HG03045 (cell line): ENCODE results near the gene DNAAF5.
"Not testable (repeated sequence)": the region's sequence is repeated elsewhere in the genome, so short reads cannot be mapped to it uniquely, and the experiment has no call there.

Source experiments
- ATAC-seq: cut with Tn5 transposase; IDR thresholded peaks from one replicate; pipeline ENCODE4 v1.9.1; 2021; ENCODE audit warnings: mild to moderate bottlenecking, moderate library complexity; ENCODE audit not compliant: unreplicated experiment

Gene DNAAF5

DNA sequence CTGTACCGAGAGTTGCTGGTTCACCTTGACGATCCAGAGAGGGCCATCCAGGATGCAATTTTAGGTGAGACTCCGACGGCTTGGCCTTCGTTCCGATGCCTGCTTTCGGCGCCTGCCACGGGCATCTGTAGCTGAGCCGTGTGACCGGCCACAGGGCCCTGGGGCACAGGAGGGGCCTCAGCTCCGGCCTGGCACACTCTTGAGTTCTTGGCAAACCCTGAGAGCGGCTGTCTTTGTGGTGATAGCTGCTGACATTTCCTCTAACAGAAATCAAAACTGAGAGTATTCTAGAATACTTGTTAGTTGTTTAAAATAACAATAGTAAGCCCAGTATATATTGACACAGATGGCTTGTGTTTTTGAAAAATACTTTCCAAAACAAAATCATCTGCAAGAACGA, 53.6 kb downstream of the DNAAF5 start:
- no peak for ATAC-seq

DNA sequence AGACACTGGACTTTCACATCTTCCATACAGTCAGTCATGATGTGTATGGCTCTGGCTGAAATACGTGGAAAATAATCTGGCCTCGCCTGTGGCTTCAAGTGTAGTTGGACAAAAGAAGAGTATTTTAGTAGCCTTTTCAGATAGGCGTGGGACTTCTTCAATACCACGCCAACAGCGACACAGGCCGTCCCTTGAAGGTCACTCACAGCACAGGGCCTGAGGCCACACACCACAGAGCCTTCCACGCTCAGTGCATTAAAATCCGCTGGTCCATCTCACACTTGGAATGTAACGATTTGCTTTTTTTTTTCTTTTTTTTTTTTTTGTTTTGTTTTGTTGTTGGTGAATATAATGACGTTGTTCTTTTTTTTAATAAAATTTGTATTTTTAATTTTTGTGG, 54.0 kb downstream of the DNAAF5 start:
- ATAC-seq = no peak

DNA sequence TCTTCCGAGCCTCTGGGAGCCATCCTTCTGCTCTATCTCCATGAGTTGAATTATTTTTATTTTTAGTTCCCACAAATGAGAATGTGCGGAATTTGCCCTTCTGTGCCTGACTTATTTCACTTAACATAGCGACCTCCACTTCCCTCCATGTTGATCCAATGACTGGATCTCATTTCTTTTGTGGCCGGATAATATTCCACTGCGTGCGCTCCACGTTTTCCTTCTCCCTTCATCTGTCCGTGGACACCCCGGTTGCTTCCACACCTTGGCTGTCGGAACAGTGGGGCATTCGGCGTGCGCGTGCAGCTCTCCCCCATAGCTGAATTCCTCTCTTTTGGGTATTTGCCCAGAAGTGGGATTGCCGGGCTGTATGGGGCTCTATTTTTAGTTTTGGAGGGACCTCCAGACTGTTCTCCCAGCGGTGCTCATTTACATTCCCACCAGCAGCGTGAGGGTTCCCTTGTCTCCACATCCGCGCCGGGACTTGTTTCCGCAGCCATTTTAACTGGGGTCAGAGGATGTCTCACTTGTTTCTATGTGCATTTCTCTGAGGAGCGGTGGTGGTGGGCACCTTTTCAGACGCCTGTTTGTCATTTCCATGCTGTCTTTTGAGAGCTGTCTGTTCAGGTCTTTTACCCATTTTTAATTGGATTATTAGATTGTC, 54.8 kb downstream of the DNAAF5 start:
- ATAC-seq = no peak

DNA sequence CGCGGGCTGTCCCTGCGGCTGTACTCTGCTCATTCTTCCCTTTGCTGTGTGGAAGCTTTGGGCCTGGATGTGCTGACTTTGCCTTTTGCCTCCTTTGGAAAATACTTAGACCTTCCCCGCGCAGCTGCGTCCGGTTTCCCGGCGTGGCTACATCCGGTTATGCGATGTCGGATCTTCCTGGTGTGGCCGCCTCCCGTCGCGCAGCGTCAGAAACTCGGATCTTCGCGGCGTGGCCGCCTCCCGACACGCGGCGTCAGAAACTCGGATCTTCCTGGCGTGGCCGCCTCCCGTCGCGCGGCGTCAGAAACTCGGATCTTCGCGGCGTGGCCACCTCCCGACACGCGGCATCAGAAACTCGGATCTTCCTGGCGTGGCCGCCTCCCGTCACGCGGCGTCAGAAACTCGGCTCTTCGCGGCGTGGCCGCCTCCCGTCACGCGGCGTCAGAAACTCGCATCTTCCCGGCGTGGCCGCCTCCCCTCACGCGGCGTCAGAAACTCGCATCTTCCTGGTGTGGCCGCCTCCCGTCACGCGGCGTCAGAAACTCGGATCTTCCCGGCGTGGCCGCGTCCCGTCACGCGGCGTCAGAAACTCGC, 55.5 kb downstream of the DNAAF5 start:
- no peak for ATAC-seq

DNA sequence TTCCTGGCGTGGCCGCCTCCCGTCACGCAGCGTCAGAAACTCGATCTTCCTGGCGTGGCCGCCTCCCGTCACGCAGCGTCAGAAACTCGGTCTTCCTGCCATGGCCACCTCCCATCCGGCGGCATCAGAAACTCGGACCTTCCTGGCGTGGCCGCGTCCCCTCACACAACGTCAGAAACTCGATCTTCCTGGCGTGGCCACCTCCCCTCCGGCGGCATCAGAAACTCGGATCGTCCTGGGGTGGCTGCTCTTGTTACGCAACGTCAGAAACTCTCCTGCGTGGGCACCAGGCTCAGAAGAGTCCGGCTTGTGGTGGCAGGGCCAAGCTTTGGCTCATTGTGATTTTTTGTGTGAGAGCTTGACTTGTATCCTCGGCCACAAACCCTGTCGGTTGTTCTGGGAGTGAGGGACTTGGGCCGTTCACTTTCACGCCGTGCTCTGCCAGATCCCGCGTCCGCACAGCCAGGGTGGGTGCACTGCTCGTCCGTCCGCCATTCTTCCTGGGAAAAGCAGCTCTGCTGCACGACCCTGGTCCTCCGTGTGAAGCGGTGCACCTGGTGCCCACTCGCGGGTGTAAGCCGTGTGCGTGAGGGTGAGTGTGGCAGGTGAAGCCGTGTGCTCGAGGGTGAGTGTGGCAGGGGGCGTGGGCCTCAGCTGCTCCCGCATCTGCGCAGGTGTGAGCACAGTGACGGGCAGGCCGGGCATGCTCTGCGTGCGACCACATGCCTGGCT, 56.4 kb downstream of the DNAAF5 start:
- ATAC-seq = no peak

DNA sequence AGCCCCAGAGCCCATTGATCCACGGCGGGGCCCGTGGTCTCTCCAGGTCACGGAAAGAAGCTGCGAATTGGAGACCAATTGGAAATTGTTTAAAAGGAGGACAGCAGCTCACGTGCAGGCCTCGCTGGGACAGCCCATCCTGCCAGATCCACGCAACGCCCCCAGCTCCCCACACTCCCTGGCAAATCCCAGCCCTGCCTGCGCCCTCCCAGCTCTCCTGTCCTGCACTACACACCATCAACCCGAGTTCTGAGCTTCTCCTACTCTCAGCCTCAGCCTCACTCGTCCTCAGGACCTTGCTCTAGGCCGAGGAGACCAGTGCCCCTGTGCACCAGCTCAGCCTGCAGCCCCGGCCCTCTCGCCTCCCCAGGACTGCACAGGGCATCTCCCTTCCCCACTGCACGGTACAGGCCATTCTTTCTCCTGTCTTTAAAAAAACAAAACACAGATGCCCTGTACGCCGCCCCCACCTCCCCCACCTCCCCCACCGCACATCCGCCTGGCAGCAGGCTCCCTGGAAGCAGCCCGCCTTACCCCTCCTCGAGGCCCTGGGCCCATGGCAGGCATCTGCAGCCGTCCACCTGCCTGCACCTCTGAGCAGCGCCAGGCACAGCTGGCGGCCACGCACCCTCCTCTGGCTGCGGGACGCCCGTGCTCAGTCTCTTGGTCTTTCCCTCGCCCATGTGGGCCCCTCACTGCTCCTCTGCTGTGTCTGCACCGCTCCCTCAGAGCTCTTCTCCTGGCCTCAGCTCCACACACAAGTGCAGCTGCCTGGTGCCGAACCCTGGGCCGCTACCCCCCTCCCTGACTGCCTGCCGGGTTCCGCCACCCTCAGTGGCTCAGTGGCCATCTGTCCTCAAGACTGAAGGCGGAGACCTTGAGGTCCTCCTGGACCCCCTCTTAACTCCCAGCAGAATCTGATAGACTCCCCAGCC, 57.3 kb downstream of the DNAAF5 start:
- no peak for ATAC-seq

DNA sequence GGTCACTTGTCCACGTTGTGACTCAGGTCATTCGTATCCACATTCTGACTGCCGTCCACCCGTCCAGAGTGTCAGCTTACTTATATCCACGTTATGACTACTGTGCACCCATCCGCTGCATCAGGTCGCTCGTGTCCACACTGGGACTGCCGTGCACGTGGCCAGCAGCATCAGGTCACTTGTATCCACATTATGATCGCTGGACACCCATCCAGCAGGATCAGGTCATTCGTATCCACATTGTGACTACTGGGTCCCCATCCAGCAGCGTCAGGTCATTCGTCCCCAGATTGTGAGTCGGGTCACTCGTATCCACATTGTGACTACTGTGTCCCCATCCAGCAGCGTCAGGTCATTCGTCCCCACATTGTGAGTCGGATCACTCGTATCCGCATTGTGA, 58.5 kb downstream of the DNAAF5 start:
- ATAC-seq = no peak

DNA sequence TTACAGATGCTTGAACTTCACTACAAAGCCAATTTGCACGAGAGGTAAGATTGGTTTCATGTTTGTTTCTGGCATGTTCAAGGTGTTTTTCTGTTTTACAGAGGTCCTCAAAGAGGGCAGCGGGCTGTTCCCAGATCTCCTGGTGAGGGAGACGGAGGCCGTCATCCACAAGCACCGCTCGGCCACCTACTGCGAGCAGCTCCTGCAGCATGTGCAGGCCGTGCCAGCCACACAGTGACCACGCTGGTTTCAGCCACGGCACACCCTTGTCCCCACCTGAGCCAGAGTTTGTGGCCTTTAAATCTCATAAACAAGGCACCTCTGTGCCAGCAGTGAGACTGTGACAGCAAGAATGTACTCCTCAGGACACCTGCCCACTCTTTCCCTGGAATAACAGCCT, 58.9 kb downstream of the DNAAF5 start:
- ATAC-seq = no peak

DNA sequence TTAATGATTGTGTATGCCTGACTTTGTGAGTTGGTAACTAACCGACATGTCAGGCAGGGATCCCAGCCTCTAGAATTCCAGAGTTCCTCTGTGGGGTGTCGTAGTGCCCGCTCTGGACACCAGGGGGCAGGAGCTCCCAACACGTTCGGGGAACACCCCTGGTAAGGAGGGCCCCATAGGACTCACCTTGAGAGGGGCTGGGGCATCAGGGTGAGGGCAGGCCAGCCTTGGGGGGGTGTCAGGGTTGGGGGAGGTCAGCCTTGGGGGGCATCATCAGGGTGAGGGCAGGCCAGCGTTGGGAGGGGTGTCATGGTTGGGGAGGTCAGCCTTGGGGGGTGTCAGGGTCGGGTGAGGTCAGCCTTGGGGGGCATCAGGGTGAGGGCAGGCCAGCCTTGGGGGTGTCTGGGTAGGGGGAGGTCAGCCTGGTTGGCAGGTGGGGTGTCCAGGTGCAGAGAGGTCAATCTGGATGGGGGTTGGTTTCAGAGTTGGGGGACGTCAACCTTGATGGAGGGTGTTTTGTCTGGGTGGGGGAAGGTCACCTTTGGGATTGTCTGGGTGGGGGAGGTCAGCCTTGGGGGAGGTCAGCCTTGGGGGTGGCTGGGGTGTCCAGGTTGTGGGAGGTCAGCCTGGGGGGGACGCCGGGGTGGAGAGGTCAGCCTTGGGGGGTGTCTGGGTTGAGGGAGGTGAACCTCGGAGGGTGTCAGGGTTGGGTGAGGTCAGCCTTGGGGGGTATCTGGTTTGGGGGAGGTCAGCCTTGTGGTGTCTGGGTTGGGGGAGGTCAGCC, 60.2 kb downstream of the DNAAF5 start:
- ATAC-seq = no peak

DNA sequence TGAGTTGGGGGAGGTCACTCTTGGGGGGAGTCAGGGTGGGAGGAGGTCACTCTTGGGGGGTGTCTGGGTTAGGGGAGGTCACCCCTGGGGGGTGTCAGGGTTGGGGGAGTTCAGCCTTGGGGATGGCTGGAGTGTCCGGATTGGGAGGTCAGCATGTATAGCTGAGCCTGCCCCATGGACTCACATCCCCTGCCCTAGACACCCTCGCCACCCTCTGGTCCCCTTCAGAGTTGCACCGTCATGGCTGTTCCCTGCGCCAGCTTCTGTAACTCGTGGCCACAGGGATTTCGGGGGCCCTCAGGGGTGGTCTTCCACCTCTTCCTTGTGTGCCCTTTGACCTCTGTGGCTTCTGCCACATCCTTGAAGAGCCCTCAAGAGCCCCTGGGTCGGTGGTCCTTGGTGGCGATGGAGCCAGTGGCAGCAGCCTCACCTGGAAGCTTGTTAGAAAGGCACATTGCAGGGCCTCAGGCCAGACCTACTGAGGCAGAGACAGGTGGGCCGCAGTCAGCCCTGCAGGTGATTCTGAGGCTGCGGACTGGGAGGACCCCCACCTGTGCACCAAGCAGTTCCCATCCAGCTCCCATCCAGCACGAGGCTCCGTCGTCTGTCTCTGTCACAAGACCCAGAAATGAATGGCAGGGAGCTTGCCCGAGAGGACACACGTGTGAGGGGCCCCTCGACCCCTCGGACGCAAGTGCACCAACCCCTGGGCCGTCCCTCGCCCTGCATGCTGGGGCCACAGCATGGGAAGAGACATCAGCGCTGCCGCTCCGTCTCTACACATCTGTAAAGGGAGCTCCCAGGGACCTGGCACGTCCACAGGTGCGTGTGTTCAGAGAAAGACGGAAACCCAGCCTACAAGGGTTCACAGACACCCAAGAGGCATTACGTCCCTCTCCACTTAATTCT, 61.1 kb downstream of the DNAAF5 start:
- ATAC-seq = no peak

DNA sequence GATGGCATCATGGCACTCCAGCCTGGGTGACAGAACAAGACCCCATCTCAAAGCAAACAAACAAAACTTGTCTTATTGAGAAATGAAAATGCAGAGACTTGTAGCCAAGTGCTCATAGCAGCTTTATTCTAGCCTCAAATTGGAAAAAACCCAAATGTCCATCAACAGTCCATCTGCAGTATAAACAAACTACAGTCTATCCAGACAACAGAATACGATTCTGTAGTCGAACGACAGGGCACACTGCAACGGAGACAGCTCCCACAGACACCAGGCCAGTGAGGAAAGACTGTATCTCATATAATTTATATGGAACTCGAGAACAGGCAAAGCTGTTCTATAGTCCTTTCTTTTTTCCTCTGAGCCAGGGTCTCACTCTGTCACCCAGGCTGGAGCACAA, 65.0 kb downstream of the DNAAF5 start:
- ATAC-seq = no peak

DNA sequence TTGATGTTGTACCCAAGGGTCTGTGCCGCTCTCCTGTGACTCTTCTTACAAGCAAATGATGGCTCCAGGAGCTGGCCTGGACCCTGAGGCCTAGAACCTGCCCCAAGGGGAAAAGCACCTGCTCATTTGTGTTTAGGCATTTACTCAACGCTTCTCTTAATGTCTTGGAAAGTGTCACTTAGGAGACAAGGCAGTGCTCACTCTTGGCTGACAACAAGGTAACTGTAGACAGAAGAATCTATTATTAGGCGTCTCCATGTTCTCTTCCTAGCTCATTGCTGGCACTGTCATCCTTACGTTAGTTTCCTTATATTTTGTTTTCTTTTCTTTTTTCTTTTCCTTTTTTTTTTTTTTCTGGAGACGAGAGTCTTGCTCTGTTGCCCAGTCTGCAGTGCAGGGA, 67.7 kb downstream of the DNAAF5 start:
- ATAC-seq = no peak

DNA sequence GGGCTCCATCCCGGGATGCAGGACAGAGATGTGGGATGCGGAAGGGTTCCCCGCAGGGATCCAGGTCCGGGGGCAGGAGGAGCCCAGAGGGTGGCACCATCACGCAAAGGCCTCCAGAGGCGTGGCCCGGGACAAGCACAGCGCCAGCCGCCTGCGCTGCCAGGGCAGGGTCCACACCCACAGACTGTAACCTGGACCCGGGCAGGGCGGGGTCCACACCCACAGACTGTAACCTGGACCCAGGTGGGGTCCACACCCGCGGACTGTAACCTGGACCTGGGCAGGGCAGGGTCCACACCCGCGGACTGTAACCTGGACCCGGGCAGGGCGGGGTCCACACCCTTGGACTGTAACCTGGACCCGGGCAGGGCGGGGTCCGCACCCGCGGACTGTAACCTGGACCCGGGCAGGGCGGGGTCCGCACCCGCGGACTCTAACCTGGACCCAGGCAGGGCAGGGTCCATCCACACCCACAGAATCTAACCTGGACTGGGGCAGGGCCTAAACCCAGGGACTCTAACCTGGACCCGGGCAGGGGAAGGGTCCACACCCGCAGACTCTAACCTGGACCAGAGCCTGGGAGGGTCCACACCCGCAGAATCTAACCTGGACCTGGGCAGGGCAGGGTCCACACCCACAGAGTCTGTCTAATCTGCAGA, 68.3 kb downstream of the DNAAF5 start:
- ATAC-seq = no peak

DNA sequence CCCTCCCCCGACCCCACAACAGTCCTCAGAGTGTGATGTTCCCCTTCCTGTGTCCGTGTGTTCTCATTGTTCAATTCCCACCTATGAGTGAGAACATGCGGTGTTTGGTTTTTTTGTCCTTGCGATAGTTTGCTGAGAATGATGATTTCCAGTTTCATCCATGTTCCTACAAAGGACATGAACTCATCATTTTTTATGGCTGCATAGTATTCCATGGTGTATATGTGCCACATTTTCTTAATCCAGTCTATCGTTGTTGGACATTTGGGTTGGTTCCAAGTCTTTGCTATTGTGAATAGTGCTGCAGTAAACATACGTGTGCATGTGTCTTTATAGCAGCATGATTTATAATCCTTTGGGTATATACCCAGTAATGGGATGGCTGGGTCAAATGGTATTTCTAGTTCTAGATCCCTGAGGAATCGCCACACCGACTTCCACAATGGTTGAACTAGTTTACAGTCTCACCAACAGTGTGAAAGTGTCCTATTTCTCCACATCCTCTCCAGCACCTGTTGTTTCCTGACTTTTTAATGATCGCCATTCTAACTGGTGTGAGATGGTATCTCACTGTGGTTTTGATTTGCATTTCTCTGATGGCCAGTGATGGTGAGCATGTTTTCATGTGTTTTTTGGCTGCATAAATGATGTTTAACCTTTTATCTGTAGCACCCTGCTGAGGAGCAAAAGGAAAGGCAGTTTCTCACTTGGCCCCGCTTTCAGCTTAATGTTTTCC, 70.1 kb downstream of the DNAAF5 start:
- ATAC-seq = not testable (repeated sequence)

DNA sequence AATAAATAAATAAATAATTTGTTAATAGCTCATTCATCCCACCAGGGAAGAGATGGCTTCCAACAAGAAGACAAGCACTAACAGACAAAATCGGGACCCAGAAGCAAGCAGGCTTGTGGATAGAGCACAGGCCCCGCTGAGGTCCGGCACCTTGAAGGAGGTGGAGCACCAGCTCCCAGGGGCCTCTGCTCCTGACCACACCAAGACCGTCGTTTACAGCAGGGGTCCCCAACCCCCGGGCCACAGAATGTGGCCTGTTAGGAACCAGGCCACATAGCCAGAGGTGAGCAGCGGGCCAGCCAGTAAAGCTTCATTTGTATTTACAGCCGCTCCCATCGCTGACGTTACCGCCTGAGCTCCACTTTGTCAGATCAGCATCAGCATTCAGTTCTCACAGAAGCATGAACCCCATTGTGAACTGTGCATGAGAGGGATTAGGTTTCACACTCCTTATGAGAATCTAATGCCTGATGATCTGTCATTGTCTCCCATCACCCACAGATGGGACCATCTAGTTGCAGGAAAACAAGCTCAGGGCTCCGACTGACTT, 72.5 kb downstream of the DNAAF5 start:
- ATAC-seq = no peak

DNA sequence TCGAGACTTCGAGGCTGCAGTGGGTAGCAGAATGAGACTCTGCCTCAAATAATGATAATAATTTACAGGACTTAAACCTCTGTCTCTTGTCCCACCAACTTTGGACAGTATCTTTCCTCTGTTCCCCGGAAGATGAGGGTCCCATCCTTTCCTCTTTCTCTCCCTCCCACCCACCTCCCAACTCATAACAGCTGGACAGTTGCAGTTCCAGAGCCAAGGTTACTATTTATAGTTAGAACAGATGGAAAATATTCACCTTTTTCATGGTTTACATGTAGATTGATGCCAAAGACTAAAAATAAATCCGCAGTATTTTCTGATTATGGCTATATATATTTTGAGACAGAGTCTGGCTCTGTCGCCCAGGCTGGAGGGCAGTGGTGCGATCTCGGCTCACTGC, 74.2 kb downstream of the DNAAF5 start:
- ATAC-seq = no peak

DNA sequence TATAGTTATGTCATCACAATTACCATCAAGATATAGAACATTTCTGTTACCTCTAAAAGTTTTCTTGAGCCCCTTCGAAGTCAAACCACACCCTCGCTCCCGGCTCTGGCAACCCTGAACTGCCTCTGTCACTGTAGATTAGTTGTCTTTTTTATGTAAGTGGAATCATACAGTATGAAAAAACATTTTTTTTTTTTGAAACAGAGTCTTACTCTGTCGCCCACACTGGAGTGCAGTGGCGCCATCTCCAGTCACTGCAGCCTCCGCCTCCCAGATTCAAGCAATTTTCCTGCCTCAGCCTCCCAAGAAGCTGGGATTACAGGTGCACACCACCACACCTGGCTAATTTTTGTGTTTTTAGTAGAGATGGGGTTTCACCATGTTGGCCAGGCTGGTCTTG, 74.9 kb downstream of the DNAAF5 start:
- not testable (repeated sequence) for ATAC-seq

DNA sequence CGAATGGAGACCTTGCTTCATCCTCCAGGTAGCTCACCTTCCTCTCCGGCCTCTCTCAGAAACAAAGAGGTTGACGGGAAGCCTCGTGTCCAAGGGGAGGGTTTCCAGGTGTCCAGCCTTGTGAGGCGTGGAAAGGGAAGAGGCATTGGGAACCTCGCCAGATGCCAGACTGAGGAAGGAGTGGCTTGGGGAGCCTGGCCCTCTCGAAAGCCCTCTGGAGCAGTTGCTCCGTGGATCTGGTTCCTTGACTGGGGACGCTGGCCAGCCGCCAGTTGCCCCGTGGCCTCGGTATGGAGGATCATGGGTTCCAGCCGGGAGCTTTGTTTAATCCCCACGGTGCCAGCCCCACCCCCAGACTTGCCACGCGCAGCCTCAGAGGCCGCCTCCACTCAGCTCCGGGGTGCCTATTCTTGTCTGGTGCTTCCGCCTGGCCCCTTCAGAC, 75.5 kb downstream of the DNAAF5 start:
- ATAC-seq = no peak
